Pons (tissue), 1 donor: Measurements from ENCODE around the gene LMNA.
"Not testable (repeated sequence)": the region's sequence is repeated elsewhere in the genome, so short reads cannot be mapped to it uniquely, and the experiment has no call there.

Source experiments
- DNase-seq: peaks from one replicate; pipeline ENCODE4 v3.0.0-alpha.2; 2016; ENCODE audit warnings: low spot score

LMNA gene

GRCh38 chr1:156122086-156122485, 7.6 kb downstream of the LMNA start:
- DNase-seq, result no peak

GRCh38 chr1:156122519-156123355, 8.2 kb downstream of the LMNA start:
- peak; percentile 82 for DNase-seq

GRCh38 chr1:156123356-156124196, 9.1 kb downstream of the LMNA start:
- DNase-seq, result peak; percentile 99

- no peak for DNase-seq
Measured at GRCh38 chr1:156124557-156125483, 10.3 kb downstream of the LMNA start.

- DNase-seq, result not testable (repeated sequence)
Measured at GRCh38 chr1:156125544-156125943, 11.0 kb downstream of the LMNA start.

- peak; percentile 52 for DNase-seq
Measured at GRCh38 chr1:156126043-156126629, 11.6 kb downstream of the LMNA start.

GRCh38 chr1:156126630-156127534, 12.4 kb downstream of the LMNA start:
- no peak for DNase-seq

- no peak for DNase-seq
Measured at GRCh38 chr1:156128308-156128653, 13.8 kb downstream of the LMNA start.

- no peak for DNase-seq
Measured at GRCh38 chr1:156128654-156129597, 14.4 kb downstream of the LMNA start.

- DNase-seq, result peak; percentile 74
Measured at GRCh38 chr1:156129687-156130577, 15.4 kb downstream of the LMNA start.

- no peak for DNase-seq
Measured at GRCh38 chr1:156130578-156130942, 16.0 kb downstream of the LMNA start.

- DNase-seq, result no peak
Measured at GRCh38 chr1:156134716-156135435, 20.4 kb downstream of the LMNA start.

GRCh38 chr1:156135930-156136871, 21.7 kb downstream of the LMNA start:
- no peak for DNase-seq

- no peak for DNase-seq
Measured at GRCh38 chr1:156136970-156137483, 22.5 kb downstream of the LMNA start.

GRCh38 chr1:156138458-156138867, 24.0 kb downstream of the LMNA start:
- no peak for DNase-seq
